H1 (cell line): ENCODE measurements around the gene CALM3. TPM values are rescaled to one million over a fixed set of nuclear protein-coding genes. Genes with fewer than 3 reads are reported as not detected.

Experiments
- ASH2L ChIP-seq: fragments of 200-600, 300-600 bp; sonication (generic); IDR thresholded peaks from one replicate; pipeline ENCODE4 v1.7.1; 2017; ENCODE audit warnings: low read length
- BCL11A ChIP-seq, 2 experiments: IDR thresholded peaks; one replicate each; pipeline ENCODE4 v1.6.1; 2011; ENCODE audit warnings: low read depth in 2 of 2, low read length in 2 of 2, mild to moderate bottlenecking in 2 of 2
- BRCA1 ChIP-seq: IDR thresholded peaks from 2 replicates; pipeline ENCODE4 v1.6.1; 2012; ENCODE audit warnings: low read depth, low read length, improper control_type of control experiment
- CHD1 ChIP-seq: IDR thresholded peaks from 2 replicates; pipeline ENCODE4 v1.6.1; 2012; ENCODE audit warnings: low read depth, low read length, improper control_type of control experiment
- CTCF ChIP-seq, 3 experiments: IDR thresholded peaks; 1 replicate in 2 of 3; 2 replicates in 1 of 3; pipeline versions ENCODE4 v1.5.1 to v1.6.1; 2011; ENCODE audit warnings: low read length in 3 of 3, mild to moderate bottlenecking in 3 of 3, inconsistent platforms in 2 of 3, low read depth in 1 of 3, moderate library complexity in 1 of 3; ENCODE audit not compliant: insufficient read depth in 1 of 3; ENCODE audit errors: control extremely low read depth in 1 of 3
- EZH2 ChIP-seq: fragments of 200-600 bp; sonication (generic); IDR thresholded peaks from 2 replicates; pipeline ENCODE4 v1.7.1; 2012; ENCODE audit warnings: low read depth, mild to moderate bottlenecking, moderate library complexity, low read length, inconsistent platforms; ENCODE audit not compliant: severe bottlenecking
- HDAC2 ChIP-seq, 2 experiments: fragments of 300-600 bp in 1 of 2; sonication (generic) in 1 of 2; IDR thresholded peaks; 2 replicates each; pipeline ENCODE4 v1.6.1; 2011 to 2012; ENCODE audit warnings: low read depth in 2 of 2, low read length in 2 of 2, mild to moderate bottlenecking in 2 of 2, moderate library complexity in 2 of 2, borderline replicate concordance in 1 of 2, inconsistent platforms in 1 of 2
- HDAC6 ChIP-seq: IDR thresholded peaks from one replicate; pipeline ENCODE4 v1.7.1; 2012; ENCODE audit warnings: low read depth, mild to moderate bottlenecking, inconsistent platforms, low read length, moderate library complexity
- KDM1A ChIP-seq: fragments of 200-600, 300-600 bp; sonication (generic); IDR thresholded peaks from 2 replicates; pipeline ENCODE4 v1.7.1; 2016; ENCODE audit warnings: mild to moderate bottlenecking, low read length, borderline replicate concordance
- KDM4A ChIP-seq: IDR thresholded peaks from one replicate; pipeline ENCODE4 v1.7.1; 2012; ENCODE audit warnings: low read depth, mild to moderate bottlenecking, moderate library complexity, low read length, inconsistent platforms; ENCODE audit not compliant: severe bottlenecking
- MAFK ChIP-seq: IDR thresholded peaks from 2 replicates; pipeline ENCODE4 v1.6.1; 2012; ENCODE audit warnings: low read depth, mild to moderate bottlenecking, improper control_type of control experiment, low read length
- MAX ChIP-seq: IDR thresholded peaks from 2 replicates; pipeline ENCODE4 v1.6.1; 2012; ENCODE audit warnings: inconsistent platforms
- NANOG ChIP-seq: IDR thresholded peaks from 2 replicates; pipeline ENCODE4 v1.6.1; 2011; ENCODE audit warnings: low read length, low read depth, mild to moderate bottlenecking, inconsistent platforms; ENCODE audit not compliant: insufficient read depth, poor library complexity, severe bottlenecking
- POLR2AphosphoS5 ChIP-seq: IDR thresholded peaks from 2 replicates; pipeline ENCODE4 v1.6.1; 2011; ENCODE audit warnings: low read depth, low read length
- SIN3A ChIP-seq, 2 experiments: IDR thresholded peaks in 1 of 2; conservative IDR thresholded peaks in 1 of 2; 2 replicates each; pipeline ENCODE4 v1.6.1; 2011 to 2012; ENCODE audit warnings: low read length in 2 of 2, improper control_type of control experiment in 1 of 2, low read depth in 1 of 2, mild to moderate bottlenecking in 1 of 2
- TAF1 ChIP-seq: IDR thresholded peaks from 2 replicates; pipeline ENCODE4 v1.6.1; 2011; ENCODE audit warnings: mild to moderate bottlenecking, low read depth, low read length
- TAF7 ChIP-seq: optimal IDR thresholded peaks from 2 replicates; pipeline ENCODE3; 2011; ENCODE audit warnings: low read depth, mild to moderate bottlenecking, inconsistent platforms, low read length, moderate library complexity, borderline replicate concordance
- USF2 ChIP-seq: IDR thresholded peaks from 2 replicates; pipeline ENCODE4 v1.6.1; 2011; ENCODE audit warnings: low read length, improper control_type of control experiment
- ZNF274 ChIP-seq: IDR thresholded peaks from 2 replicates; pipeline ENCODE4 v1.7.0; 2012; ENCODE audit warnings: low read length, borderline replicate concordance; ENCODE audit errors: extremely low read depth
- polyA plus RNA-seq, 7 experiments: library from polyadenylated mRNA; depleted of rRNA in 3 of 7; stranded (reverse) in 5 of 7; unstranded in 2 of 7; fragments of >200 nt in 5 of 7; fragments of 200-250 nt in 2 of 7; gene quantifications; 1 replicate in 5 of 7; 2 replicates in 1 of 7; 4 replicates in 1 of 7; pipeline versions ENCODE4 v1.2.1 to v1.2.3, GENCODE V29; 2011 to 2013; ENCODE audit warnings: missing spikeins in 2 of 7, mixed read lengths in 2 of 7
- total RNA-seq: library from RNA; stranded (reverse); fragmentation: NEBNext Ultra II Directional; extraction: Animal tissue kit (Norgen Biotek cat#: 25700); gene quantifications from 2 replicates; pipeline ENCODE4 v1.2.1, GENCODE V29; 2021

The CALM3 gene
- total and polyA plus RNA-seq, 2 of the 8 experiments (the other 6 are each of a cell fraction or from before 2014, with no cell fraction given), result 315 to 326 TPM

- TF ChIP-seq TAF7 (no peak), USF2 (no peak), NANOG (no peak), EZH2 (no peak), KDM1A (no peak), SIN3A (conservative IDR thresholded peaks at IDR 0.05 in 1 of 2, IDR thresholded peaks at IDR 0.05 in 1 of 2; ENCODE audit: low read depth in 1 of 2, low read length in 2 of 2) (no peak), POLR2AphosphoS5 (no peak), MAX (no peak), BRCA1 (no peak), HDAC2 (IDR thresholded peaks at IDR 0.05; ENCODE audit: borderline replicate concordance in 1 of 2, low read depth in 2 of 2, low read length in 2 of 2) (no peak), MAFK (no peak), ASH2L (no peak), HDAC6 (no peak), ZNF274 (no peak), CHD1 (no peak), KDM4A (peak; percentile 92), TAF1 (peak; percentile 32; the same call in 1 of the 2 replicates), CTCF (IDR thresholded peaks at IDR 0.05; ENCODE audit: control extremely low read depth in 1 of 3, insufficient read depth in 1 of 3, low read depth in 1 of 3, low read length in 3 of 3) (no peak), BCL11A (IDR thresholded peaks at IDR 0.05; ENCODE audit: low read depth in 2 of 2, low read length in 2 of 2) (no peak)
Observed at GRCh38 chr19:46601318-46602224, at the start of gene CALM3 (continued).
